Liver (tissue), 3 donors: Measurements from ENCODE around the gene DCDC1.

ENCODE experiments used
- FOXA2 ChIP-seq: IDR thresholded peaks from 2 replicates; pipeline ENCODE4 v1.6.1; 2016; ENCODE audit warnings: antibody characterized with exemption
- GABPA ChIP-seq, 2 donors: IDR thresholded peaks in 1 of 2; conservative IDR thresholded peaks in 1 of 2; 2 replicates each; pipeline ENCODE4 v1.6.1; 2016; ENCODE audit warnings: antibody characterized with exemption in 2 of 2, mild to moderate bottlenecking in 1 of 2, moderate library complexity in 1 of 2
- HNF4A ChIP-seq, 2 donors: conservative IDR thresholded peaks; 2 replicates each; pipeline ENCODE4 v1.6.1; 2016; ENCODE audit warnings: antibody characterized with exemption in 2 of 2, mild to moderate bottlenecking in 2 of 2
- RAD21 ChIP-seq, 2 donors: IDR thresholded peaks; 2 replicates each; pipeline ENCODE4 v1.6.1; 2016; ENCODE audit warnings: antibody characterized with exemption in 2 of 2, mild to moderate bottlenecking in 2 of 2
- RXRA ChIP-seq, 2 donors: IDR thresholded peaks; 2 replicates each; pipeline ENCODE4 v1.6.1; 2017 to 2018; ENCODE audit warnings: antibody characterized with exemption in 2 of 2, mild to moderate bottlenecking in 1 of 2
- SP1 ChIP-seq: IDR thresholded peaks from 2 replicates; pipeline ENCODE4 v1.6.1; 2018; ENCODE audit warnings: antibody characterized with exemption, mild to moderate bottlenecking
- TAF1 ChIP-seq: conservative IDR thresholded peaks from 2 replicates; pipeline ENCODE4 v1.6.1; 2016; ENCODE audit warnings: antibody characterized with exemption, mild to moderate bottlenecking
- YY1 ChIP-seq: IDR thresholded peaks from 2 replicates; pipeline ENCODE4 v1.6.1; 2016; ENCODE audit warnings: antibody characterized with exemption, mild to moderate bottlenecking
- TF ChIP-seq, protein P1 (sequence below): fragments of 150-350 bp; IDR thresholded peaks from 2 replicates; pipeline ENCODE4 v1.5.1; 2017; ENCODE audit warnings: improper control_type of control experiment, low read depth, low read length; ENCODE audit not compliant: missing input control
- TF ChIP-seq, protein P2 (sequence below): IDR thresholded peaks from 2 replicates; pipeline ENCODE4 v1.6.1; 2016; ENCODE audit warnings: antibody characterized with exemption, mild to moderate bottlenecking
- TF ChIP-seq, protein P3 (sequence below): IDR thresholded peaks from 2 replicates; pipeline ENCODE4 v1.6.1; 2016; ENCODE audit warnings: antibody characterized with exemption
- donor health status: healthy.
- donor health status: healthy.

DNA sequence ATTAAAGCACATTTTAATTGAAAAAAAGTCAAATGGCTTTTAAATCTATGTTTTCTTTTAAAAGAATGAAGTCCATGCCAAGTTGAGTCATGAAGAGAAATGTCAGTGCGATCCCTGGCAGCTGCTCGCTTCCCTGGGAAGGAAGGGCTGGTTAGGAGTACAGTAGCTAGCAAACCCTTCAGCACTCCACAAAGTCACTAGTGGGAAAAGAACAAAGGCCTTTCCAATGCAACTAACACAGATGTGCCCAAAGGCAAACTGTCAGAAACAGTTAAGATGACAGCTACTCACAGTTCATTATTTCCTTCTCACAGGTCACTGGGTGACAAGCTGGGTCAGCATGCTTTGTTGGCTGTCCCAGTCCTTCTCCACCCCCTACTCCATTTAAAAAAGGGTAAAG lies 308.7 kb downstream of the DCDC1 start:
- TF ChIP-seq, protein P1, sequence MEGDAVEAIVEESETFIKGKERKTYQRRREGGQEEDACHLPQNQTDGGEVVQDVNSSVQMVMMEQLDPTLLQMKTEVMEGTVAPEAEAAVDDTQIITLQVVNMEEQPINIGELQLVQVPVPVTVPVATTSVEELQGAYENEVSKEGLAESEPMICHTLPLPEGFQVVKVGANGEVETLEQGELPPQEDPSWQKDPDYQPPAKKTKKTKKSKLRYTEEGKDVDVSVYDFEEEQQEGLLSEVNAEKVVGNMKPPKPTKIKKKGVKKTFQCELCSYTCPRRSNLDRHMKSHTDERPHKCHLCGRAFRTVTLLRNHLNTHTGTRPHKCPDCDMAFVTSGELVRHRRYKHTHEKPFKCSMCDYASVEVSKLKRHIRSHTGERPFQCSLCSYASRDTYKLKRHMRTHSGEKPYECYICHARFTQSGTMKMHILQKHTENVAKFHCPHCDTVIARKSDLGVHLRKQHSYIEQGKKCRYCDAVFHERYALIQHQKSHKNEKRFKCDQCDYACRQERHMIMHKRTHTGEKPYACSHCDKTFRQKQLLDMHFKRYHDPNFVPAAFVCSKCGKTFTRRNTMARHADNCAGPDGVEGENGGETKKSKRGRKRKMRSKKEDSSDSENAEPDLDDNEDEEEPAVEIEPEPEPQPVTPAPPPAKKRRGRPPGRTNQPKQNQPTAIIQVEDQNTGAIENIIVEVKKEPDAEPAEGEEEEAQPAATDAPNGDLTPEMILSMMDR = no peak
- TF ChIP-seq, protein P2, sequence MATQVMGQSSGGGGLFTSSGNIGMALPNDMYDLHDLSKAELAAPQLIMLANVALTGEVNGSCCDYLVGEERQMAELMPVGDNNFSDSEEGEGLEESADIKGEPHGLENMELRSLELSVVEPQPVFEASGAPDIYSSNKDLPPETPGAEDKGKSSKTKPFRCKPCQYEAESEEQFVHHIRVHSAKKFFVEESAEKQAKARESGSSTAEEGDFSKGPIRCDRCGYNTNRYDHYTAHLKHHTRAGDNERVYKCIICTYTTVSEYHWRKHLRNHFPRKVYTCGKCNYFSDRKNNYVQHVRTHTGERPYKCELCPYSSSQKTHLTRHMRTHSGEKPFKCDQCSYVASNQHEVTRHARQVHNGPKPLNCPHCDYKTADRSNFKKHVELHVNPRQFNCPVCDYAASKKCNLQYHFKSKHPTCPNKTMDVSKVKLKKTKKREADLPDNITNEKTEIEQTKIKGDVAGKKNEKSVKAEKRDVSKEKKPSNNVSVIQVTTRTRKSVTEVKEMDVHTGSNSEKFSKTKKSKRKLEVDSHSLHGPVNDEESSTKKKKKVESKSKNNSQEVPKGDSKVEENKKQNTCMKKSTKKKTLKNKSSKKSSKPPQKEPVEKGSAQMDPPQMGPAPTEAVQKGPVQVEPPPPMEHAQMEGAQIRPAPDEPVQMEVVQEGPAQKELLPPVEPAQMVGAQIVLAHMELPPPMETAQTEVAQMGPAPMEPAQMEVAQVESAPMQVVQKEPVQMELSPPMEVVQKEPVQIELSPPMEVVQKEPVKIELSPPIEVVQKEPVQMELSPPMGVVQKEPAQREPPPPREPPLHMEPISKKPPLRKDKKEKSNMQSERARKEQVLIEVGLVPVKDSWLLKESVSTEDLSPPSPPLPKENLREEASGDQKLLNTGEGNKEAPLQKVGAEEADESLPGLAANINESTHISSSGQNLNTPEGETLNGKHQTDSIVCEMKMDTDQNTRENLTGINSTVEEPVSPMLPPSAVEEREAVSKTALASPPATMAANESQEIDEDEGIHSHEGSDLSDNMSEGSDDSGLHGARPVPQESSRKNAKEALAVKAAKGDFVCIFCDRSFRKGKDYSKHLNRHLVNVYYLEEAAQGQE = no peak
- TF ChIP-seq YY1 = no peak
- no peak for TF ChIP-seq SP1
- no peak for TF ChIP-seq HNF4A (conservative IDR thresholded peaks at IDR 0.05)
- TF ChIP-seq, protein P3, sequence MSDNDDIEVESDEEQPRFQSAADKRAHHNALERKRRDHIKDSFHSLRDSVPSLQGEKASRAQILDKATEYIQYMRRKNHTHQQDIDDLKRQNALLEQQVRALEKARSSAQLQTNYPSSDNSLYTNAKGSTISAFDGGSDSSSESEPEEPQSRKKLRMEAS = no peak
- TF ChIP-seq FOXA2 = no peak
- TF ChIP-seq RAD21 (IDR thresholded peaks at IDR 0.05) = no peak
- TF ChIP-seq RXRA (IDR thresholded peaks at IDR 0.05) = no peak
- TF ChIP-seq TAF1 = no peak
- TF ChIP-seq GABPA (IDR thresholded peaks at IDR 0.05 in 1 of 2, conservative IDR thresholded peaks at IDR 0.05 in 1 of 2) = no peak
